A673 (cell line): ENCODE results near the gene CAMK2A. TPM values are rescaled to one million over a fixed set of nuclear protein-coding genes. Genes with fewer than 3 reads are reported as not detected.

Source experiments
- BruUV-seq: library from RNA; stranded (reverse); fragments of 400-500 nt; replicated peaks from 2 replicates; lab custom pipeline; 2021; lab: Mats Ljungman, UMichigan
- CTCF ChIA-PET: fragments of 300-600 bp; sonication (Branson Sonifier 250); formaldehyde crosslinking; loops from one replicate; lab custom pipeline; 2022; ENCODE audit warnings: antibody characterized with exemption; lab: Charles Lee
- POLR2A ChIA-PET: fragments of 300-600 bp; sonication (Branson Sonifier 250); formaldehyde crosslinking; loops from one replicate; lab custom pipeline; 2022; ENCODE audit warnings: antibody characterized with exemption; ENCODE audit not compliant: low non-redundant PET; lab: Charles Lee
- DNase-seq: peaks from one replicate; pipeline ENCODE4 v3.0.0-alpha.2; 2015; ENCODE audit warnings: low spot score
- H3K27ac ChIP-seq: fragments of 200-600 bp; sonication (generic); 2 replicates; pipeline ENCODE4 v1.5.1; 2016; ENCODE audit warnings: mixed run types, low read depth, mild to moderate bottlenecking, mixed read lengths, antibody characterized with exemption, low read length; ENCODE audit not compliant: poor library complexity, severe bottlenecking
- H3K27me3 ChIP-seq: fragments of 200-600 bp; sonication (generic); replicated peaks from 2 replicates; pipeline ENCODE4 v1.6.1; 2017; ENCODE audit warnings: mixed run types, low read depth, mild to moderate bottlenecking, mixed read lengths, antibody characterized with exemption, low read length; ENCODE audit not compliant: insufficient read depth, poor library complexity
- H3K36me3 ChIP-seq: fragments of 200-600 bp; sonication (generic); 2 replicates; pipeline ENCODE4 v1.6.1; 2016; ENCODE audit warnings: mixed run types, mild to moderate bottlenecking, mixed read lengths, antibody characterized with exemption, low read length; ENCODE audit not compliant: insufficient read depth, poor library complexity, severe bottlenecking
- H3K4me1 ChIP-seq: fragments of 200-600 bp; sonication (generic); 2 replicates; pipeline ENCODE4 v1.6.1; 2017; ENCODE audit warnings: mixed run types, mild to moderate bottlenecking, mixed read lengths, antibody characterized with exemption, low read length; ENCODE audit not compliant: insufficient read depth, poor library complexity, severe bottlenecking
- H3K4me3 ChIP-seq: fragments of 200-600 bp; sonication (generic); 2 replicates; pipeline ENCODE4 v1.5.1; 2016; ENCODE audit warnings: low read depth, mixed run types, mild to moderate bottlenecking, mixed read lengths, low read length; ENCODE audit not compliant: poor library complexity, severe bottlenecking
- H3K9me3 ChIP-seq: fragments of 200-600 bp; sonication (generic); 2 replicates; pipeline ENCODE4 v1.6.1; 2016; ENCODE audit warnings: mixed run types, low read depth, mild to moderate bottlenecking, mixed read lengths, antibody characterized with exemption, low read length; ENCODE audit not compliant: poor library complexity, severe bottlenecking
- CTCF ChIP-seq: fragments of 300-800, 200-600 bp; sonication (generic); conservative IDR thresholded peaks from 2 replicates; pipeline ENCODE4 v1.5.1; 2017; ENCODE audit warnings: low read depth, mild to moderate bottlenecking, antibody characterized with exemption, low read length, moderate library complexity, mixed read lengths
- EZH2 ChIP-seq: fragments of 200-600 bp; sonication (generic); IDR thresholded peaks from 2 replicates; pipeline ENCODE4 v1.6.1; 2017; ENCODE audit warnings: borderline replicate concordance, low read depth, mild to moderate bottlenecking, mixed read lengths, antibody characterized with exemption, low read length; ENCODE audit not compliant: poor library complexity, severe bottlenecking
- intact Hi-C: fragments of 100-400 bp; cut with micrococcal nuclease; formaldehyde crosslinking; loops from one replicate; pipeline ENCODE4 v1.10.0; 2022; ENCODE audit not compliant: unreplicated experiment
- total RNA-seq: library from RNA; stranded (reverse); gene quantifications from 2 replicates; pipeline ENCODE4 v1.2.3, GENCODE V29; 2021

The CAMK2A gene
- total RNA-seq, 1 experiment from 2014 or later = not detected

GRCh38 chr5:150224483-150225027 lies 65.0 kb downstream of the CAMK2A start:
- no peaks in the 10 kb centered on the region for H3K27me3 ChIP-seq
- no peaks in the 10 kb centered on the region for H3K9me3 ChIP-seq
- BruUV-seq = no TSS peak
- ChIA-PET CTCF (no interaction called here), POLR2A (interaction anchor here (0.6 to 0.7 kb wide), 2 partner anchors 26 to 52 kb away, joined by 3 to 5 read pairs; no protein-coding TSS in a partner anchor)
- H3K4me1 ChIP-seq = no peaks in the 10 kb centered on the region
- no peaks in the 10 kb centered on the region for H3K36me3 ChIP-seq
- DNase-seq = no peak
- TF ChIP-seq CTCF (no peak), EZH2 (no peak)
- intact Hi-C loops = no loop called here
- no peak overlapping the region for H3K27ac ChIP-seq
- H3K4me3 ChIP-seq = no peak overlapping the region

- no TSS peak for BruUV-seq
- Histone ChIP-seq H3K27ac (no peak overlapping the region), H3K4me1 (no peaks in the 10 kb centered on the region), H3K9me3 (no peaks in the 10 kb centered on the region), H3K4me3 (no peak overlapping the region), H3K27me3 (no peaks in the 10 kb centered on the region), H3K36me3 (no peaks in the 10 kb centered on the region)
- intact Hi-C loops = no loop called here
- TF ChIP-seq CTCF = no peak
- no peak for TF ChIP-seq EZH2
- no peak for DNase-seq
- ChIA-PET CTCF (no interaction called here), POLR2A (no interaction called here)
Measured at GRCh38 chr5:150223474-150223873, 66.1 kb downstream of the CAMK2A start.

GRCh38 chr5:150222906-150223305 lies 66.7 kb downstream of the CAMK2A start:
- POLR2A ChIA-PET = no interaction called here
- TF ChIP-seq EZH2 (no peak), CTCF (no peak)
- intact Hi-C loops = no loop called here

More at GRCh38 chr5:150222906-150223305, 66.7 kb downstream of the CAMK2A start:
- Histone ChIP-seq H3K27ac (no peak overlapping the region), H3K9me3 (no peaks in the 10 kb centered on the region), H3K4me3 (no peak overlapping the region), H3K4me1 (no peaks in the 10 kb centered on the region), H3K27me3 (no peaks in the 10 kb centered on the region), H3K36me3 (no peaks in the 10 kb centered on the region)
- CTCF ChIA-PET = no interaction called here
- DNase-seq = no peak
- BruUV-seq = no TSS peak
